Loucy (cell line): ENCODE results near the gene EPB42.

Experiments used
- H2AFZ ChIP-seq: fragments of 200-600 bp; sonication (generic); 2 replicates; pipeline ENCODE4 v1.6.0; 2016; ENCODE audit warnings: antibody characterized with exemption, mild to moderate bottlenecking, low read length, moderate library complexity
- H3F3A ChIP-seq: fragments of 200-600 bp; 2 replicates; pipeline ENCODE4 v1.6.0; 2016; ENCODE audit warnings: antibody characterized with exemption, low read depth, mild to moderate bottlenecking
- H3K27me3 ChIP-seq: fragments of 200-600 bp; sonication (generic); 2 replicates; pipeline ENCODE4 v1.6.1; 2014; ENCODE audit warnings: low read length, mild to moderate bottlenecking; ENCODE audit not compliant: insufficient read depth, poor library complexity, severe bottlenecking
- H3K36me3 ChIP-seq: fragments of 200-600 bp; sonication (generic); 2 replicates; pipeline ENCODE4 v1.6.1; 2016; ENCODE audit warnings: low read length; ENCODE audit not compliant: insufficient read depth
- H3K4me1 ChIP-seq: fragments of 200-600 bp; sonication (generic); 2 replicates; pipeline ENCODE4 v1.5.1; 2014; ENCODE audit warnings: low read length, mild to moderate bottlenecking; ENCODE audit not compliant: insufficient read depth, poor library complexity, severe bottlenecking
- H3K4me2 ChIP-seq: fragments of 200-600 bp; sonication (generic); 2 replicates; pipeline ENCODE4 v1.6.0; 2014; ENCODE audit warnings: antibody characterized with exemption, low read length, low read depth, mild to moderate bottlenecking; ENCODE audit not compliant: poor library complexity, severe bottlenecking
- H3K4me3 ChIP-seq: fragments of 200-600 bp; sonication (generic); 2 replicates; pipeline ENCODE4 v1.5.1; 2014; ENCODE audit warnings: low read length, mild to moderate bottlenecking, mixed read lengths; ENCODE audit not compliant: poor library complexity, severe bottlenecking
- H3K79me2 ChIP-seq: fragments of 200-600 bp; sonication (generic); 2 replicates; pipeline ENCODE4 v1.6.1; 2014; ENCODE audit warnings: low read length; ENCODE audit not compliant: insufficient read depth
- H3K9ac ChIP-seq: fragments of 200-600 bp; sonication (generic); 2 replicates; pipeline ENCODE4 v1.6.0; 2014; ENCODE audit warnings: mild to moderate bottlenecking, low read depth, low read length, moderate library complexity; ENCODE audit not compliant: poor library complexity, severe bottlenecking
- H3K9me2 ChIP-seq: fragments of 200-600 bp; sonication (generic); replicated peaks from 2 replicates; pipeline ENCODE4 v1.6.1; 2016; ENCODE audit warnings: low read depth, low read length, mixed read lengths
- H3K9me3 ChIP-seq: fragments of 200-600 bp; sonication (generic); 2 replicates; pipeline ENCODE4 v1.6.1; 2014; ENCODE audit warnings: mild to moderate bottlenecking, antibody characterized with exemption, low read length, low read depth; ENCODE audit not compliant: insufficient read depth
- H4K20me1 ChIP-seq: fragments of 200-600 bp; sonication (generic); 2 replicates; pipeline ENCODE4 v1.6.0; 2014; ENCODE audit warnings: antibody characterized with exemption, low read length, mild to moderate bottlenecking; ENCODE audit not compliant: insufficient read depth, poor library complexity, severe bottlenecking
- CTCF ChIP-seq: fragments of 200-600 bp; sonication (generic); conservative IDR thresholded peaks from 2 replicates; pipeline ENCODE4 v1.5.1; 2014; ENCODE audit warnings: mild to moderate bottlenecking, antibody characterized with exemption, low read length
- EZH2phosphoT487 ChIP-seq: fragments of 200-600 bp; IDR thresholded peaks from 2 replicates; pipeline ENCODE4 v1.6.1; 2018; ENCODE audit warnings: antibody characterized with exemption, mild to moderate bottlenecking, moderate library complexity, borderline replicate concordance

The EPB42 gene

GRCh38 chr15:43186003-43186353, 34.8 kb downstream of the EPB42 start:
- no peaks in the 10 kb centered on the region for H3K9me2 ChIP-seq

GRCh38 chr15:43185157-43186002, 35.4 kb downstream of the EPB42 start, which contains the start of gene CCNDBP1:
TSS of gene CCNDBP1 (plus strand) at chr15:43185403. CDS start at chr15:43185499, 96 bp downstream.
- Histone ChIP-seq H3K9me2 (no peaks in the 10 kb centered on the region), H3K36me3 (peaks cover 13% of the 10 kb centered on the region; the same call in 1 of the 2 replicates), H3K27me3 (no peaks in the 10 kb centered on the region), H3K9me3 (no peaks in the 10 kb centered on the region), H3K4me2 (peak within 1 kb of the TSS; percentile 87), H3K4me3 (peak within 1 kb of the TSS; percentile 88), H2AFZ (peak within 1 kb of the TSS; percentile 81), H4K20me1 (peaks cover 19% of the 10 kb centered on the region), H3F3A (no peaks in the 10 kb centered on the region), H3K79me2 (peaks cover 25% of the 10 kb centered on the region), H3K4me1 (peaks cover 16% of the 10 kb centered on the region), H3K9ac (peak within 1 kb of the TSS; percentile 75)
- TF ChIP-seq EZH2phosphoT487 (no peak), CTCF (peak; percentile 59)

More at GRCh38 chr15:43186003-43186353, 34.8 kb downstream of the EPB42 start:
- H3K27me3 ChIP-seq, result no peaks in the 10 kb centered on the region
- H3K4me2 ChIP-seq, result peak overlapping the region; percentile 87
- no peaks in the 10 kb centered on the region for H3F3A ChIP-seq
- H3K4me3 ChIP-seq, result peak overlapping the region; percentile 88
- H3K9ac ChIP-seq, result peak overlapping the region; percentile 75
- peaks cover 25% of the 10 kb centered on the region for H3K79me2 ChIP-seq
- H2AFZ ChIP-seq, result peak overlapping the region; percentile 81
- peaks cover 16% of the 10 kb centered on the region for H3K4me1 ChIP-seq
- no peak for TF ChIP-seq CTCF
- TF ChIP-seq EZH2phosphoT487, result no peak
- no peaks in the 10 kb centered on the region for H3K9me3 ChIP-seq
- peaks cover 18% of the 10 kb centered on the region; the same call in 1 of the 2 replicates for H3K36me3 ChIP-seq
- H4K20me1 ChIP-seq, result peaks cover 19% of the 10 kb centered on the region

- Histone ChIP-seq H3K4me3 (peak overlapping the region; percentile 88), H3F3A (no peaks in the 10 kb centered on the region), H3K9ac (no peak overlapping the region), H2AFZ (peak overlapping the region; percentile 81; the same call in 1 of the 2 replicates), H3K27me3 (no peaks in the 10 kb centered on the region), H4K20me1 (peaks cover 19% of the 10 kb centered on the region), H3K4me1 (peaks cover 16% of the 10 kb centered on the region), H3K79me2 (peaks cover 25% of the 10 kb centered on the region), H3K9me3 (no peaks in the 10 kb centered on the region), H3K4me2 (peak overlapping the region; percentile 87), H3K9me2 (no peaks in the 10 kb centered on the region), H3K36me3 (peaks cover 6% of the 10 kb centered on the region; the same call in 1 of the 2 replicates)
- TF ChIP-seq CTCF, result no peak
- no peak for TF ChIP-seq EZH2phosphoT487
Observed at GRCh38 chr15:43184407-43185124, 36.3 kb downstream of the EPB42 start.
